Activated effector memory CD4-positive, alpha-beta T cell treated with anti-CD3 and anti-CD28 coated beads, Interleukin-2, amount 50 U/mL, for 16 hours (primary cell): ENCODE data around the gene RHOF.

ENCODE experiments used
- DNase-seq: peaks from one replicate; pipeline ENCODE4 v3.0.0-alpha.2; 2020

Gene RHOF

DNA sequence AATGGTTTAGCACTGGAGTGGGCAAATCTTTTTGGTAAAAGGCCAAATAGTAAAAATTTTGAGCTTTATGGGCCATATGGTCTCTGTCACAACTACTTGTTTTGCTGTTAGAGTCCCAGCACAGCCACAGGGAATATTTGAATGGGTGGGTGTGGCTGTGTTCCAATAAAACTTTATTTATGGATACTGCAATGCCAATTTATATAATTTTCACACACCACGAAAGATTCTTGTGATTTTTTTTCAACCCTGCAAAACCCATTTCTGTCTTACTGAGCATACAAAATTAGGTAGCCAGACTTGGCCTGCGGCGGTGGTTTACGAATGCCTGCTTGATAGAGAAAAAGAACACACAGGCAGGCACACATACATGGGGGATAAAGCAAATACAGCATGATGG is 52.6 kb downstream of the RHOF start:
- no peak for DNase-seq

DNA sequence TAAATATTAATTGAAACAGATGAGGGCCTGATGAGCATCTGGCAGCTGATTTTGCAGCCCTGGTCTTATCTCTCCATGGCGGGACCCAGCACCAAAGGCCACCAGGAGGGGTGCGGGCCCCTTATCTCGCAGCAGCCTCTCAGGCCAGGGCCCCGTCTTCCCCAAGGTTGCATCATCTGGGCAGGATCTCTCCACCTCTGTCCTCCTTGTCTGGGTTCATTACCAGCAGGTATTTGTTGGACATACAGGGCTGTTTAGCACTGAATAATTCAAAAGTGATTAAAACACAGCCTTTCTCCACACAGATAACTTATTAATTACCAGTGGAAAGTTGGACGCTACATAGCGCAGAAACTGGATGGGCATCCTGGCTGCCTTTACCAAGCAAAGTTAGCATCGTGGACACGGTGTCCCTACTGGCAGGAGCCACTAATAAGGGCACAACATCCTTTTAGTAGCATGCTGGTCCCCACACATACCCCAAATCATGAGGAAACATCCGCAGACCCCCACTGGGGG is 55.1 kb downstream of the RHOF start:
- no peak for DNase-seq

DNA sequence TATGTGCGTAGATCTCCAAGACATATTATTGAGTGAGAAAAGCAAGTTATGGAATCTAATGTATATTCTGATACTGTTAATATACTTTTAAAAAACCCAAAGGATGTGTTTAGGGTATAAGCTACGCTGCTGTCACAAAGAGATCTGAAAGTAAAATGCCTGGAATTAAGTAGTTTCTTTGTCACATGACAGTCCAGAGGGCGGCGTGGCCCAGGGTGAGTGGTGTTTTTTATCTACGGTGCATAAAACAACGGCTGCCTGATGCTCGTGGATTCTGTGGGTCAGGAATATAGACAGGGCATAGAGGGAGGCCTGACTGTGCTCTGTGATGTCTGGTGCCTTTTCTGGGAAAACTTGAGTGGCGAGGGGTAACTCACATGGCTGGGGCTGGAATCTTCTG is 59.6 kb downstream of the RHOF start:
- DNase-seq = no peak

DNA sequence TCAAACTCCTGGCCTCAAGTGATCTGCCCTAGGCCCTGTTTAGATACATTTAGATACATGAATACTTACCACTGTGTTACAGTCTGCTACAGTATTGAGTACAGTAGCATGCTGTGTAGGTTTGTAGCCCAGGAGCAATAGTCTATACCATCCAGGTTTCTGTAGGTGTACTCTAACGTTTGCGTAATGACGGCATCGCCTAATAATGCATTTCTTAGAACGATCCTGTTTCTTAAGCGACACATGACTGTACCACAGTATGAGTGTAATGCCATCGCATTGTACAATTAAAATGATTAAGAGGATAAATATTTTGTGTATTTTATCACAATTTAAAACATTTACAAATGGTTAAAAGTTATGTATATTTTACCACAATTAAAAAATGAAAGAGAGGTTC is 62.0 kb downstream of the RHOF start:
- no peak for DNase-seq

DNA sequence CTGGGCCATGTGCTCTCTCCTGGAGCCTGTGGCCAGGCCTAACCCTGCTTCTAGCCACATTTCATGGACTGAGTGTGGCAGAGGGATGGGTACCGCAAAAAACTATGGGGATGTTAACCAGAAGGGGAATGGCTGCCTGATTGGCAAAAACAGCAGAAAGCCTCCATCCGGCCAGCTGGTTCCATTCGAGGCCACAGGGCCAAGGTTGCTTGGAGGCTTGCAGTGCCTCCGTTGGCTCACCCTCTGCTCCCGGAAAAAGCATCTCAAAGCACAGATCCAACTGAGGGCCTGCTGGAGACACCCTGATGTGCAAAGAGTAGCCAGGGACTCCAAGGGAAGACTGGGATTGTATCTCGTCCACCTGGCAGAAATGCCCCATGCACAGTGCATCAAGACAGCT is 64.5 kb downstream of the RHOF start:
- no peak for DNase-seq
